Ovary (tissue), 3 donors: Measurements from ENCODE around the gene TC2N.

Source experiments
- POLR2A ChIP-seq: fragments of 450-650 bp; IDR thresholded peaks from one replicate; pipeline ENCODE4 v1.6.1; 2017; ENCODE audit warnings: antibody characterized with exemption, mild to moderate bottlenecking, moderate library complexity
- TF ChIP-seq, protein P1 (sequence below), 3 donors: fragments of 450-650 bp in 2 of 3; fragments of 200-600 bp in 1 of 3; IDR thresholded peaks; one replicate each; pipeline versions ENCODE4 v1.5.1 to v1.8.0; 2016 to 2022; ENCODE audit warnings: antibody characterized with exemption in 3 of 3, mild to moderate bottlenecking in 1 of 3
- donor health status: DM: no; HTN: no; CAD: no.

DNA sequence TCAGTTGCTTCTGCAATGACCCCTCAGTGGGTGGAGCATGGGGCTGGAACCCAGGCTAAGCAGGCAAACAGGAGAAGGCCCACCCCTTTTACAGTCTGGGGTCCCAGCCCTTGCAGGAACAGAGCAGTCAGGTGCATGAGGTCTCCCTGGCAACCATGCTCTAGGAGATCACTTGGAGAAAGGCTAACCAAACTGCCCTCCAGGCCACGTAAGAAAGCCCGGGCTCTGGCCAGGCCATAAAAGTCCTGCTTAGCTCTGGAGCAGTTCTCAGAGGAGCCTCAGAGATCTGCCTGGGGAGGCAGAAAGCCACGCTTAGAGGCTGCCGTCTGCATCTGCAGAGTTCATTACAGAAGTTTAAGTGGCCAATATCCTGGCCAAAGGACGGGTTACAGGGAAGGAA, 15.0 kb upstream of the TC2N start:
- no peak for TF ChIP-seq POLR2A
- TF ChIP-seq, protein P1, sequence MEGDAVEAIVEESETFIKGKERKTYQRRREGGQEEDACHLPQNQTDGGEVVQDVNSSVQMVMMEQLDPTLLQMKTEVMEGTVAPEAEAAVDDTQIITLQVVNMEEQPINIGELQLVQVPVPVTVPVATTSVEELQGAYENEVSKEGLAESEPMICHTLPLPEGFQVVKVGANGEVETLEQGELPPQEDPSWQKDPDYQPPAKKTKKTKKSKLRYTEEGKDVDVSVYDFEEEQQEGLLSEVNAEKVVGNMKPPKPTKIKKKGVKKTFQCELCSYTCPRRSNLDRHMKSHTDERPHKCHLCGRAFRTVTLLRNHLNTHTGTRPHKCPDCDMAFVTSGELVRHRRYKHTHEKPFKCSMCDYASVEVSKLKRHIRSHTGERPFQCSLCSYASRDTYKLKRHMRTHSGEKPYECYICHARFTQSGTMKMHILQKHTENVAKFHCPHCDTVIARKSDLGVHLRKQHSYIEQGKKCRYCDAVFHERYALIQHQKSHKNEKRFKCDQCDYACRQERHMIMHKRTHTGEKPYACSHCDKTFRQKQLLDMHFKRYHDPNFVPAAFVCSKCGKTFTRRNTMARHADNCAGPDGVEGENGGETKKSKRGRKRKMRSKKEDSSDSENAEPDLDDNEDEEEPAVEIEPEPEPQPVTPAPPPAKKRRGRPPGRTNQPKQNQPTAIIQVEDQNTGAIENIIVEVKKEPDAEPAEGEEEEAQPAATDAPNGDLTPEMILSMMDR (IDR thresholded peaks at IDR 0.05), result no peak
